Measurements from ENCODE around the gene CACNA1D.

GRCh38 chr3:53616321-53616720 is 121.9 kb downstream of the CACNA1D start:
- TF ChIP-seq EZH2 (IDR thresholded peaks at IDR 0.05) (no peak), POLR2AphosphoS5 (IDR thresholded peaks at IDR 0.05; ENCODE audit: borderline replicate concordance, low read depth, low read length) (no peak), FOXP2 (optimal IDR thresholded peaks at IDR 0.05; ENCODE audit: control extremely low read depth, extremely low read length, insufficient read depth) (no peak)
